Fibroblast of lung (primary cell): ENCODE results near the gene HRC.

ENCODE experiments used
- EZH2 ChIP-seq: IDR thresholded peaks from 2 replicates; pipeline ENCODE4 v1.5.1; 2012; ENCODE audit warnings: low read length, control low read depth, mild to moderate bottlenecking; ENCODE audit errors: missing control alignments
- TF ChIP-seq, protein P1 (sequence below), 2 donors: IDR thresholded peaks in 1 of 2; conservative IDR thresholded peaks in 1 of 2; 1 replicate in 1 of 2; 2 replicates in 1 of 2; pipeline ENCODE4 v1.5.1; 2011 to 2012; ENCODE audit warnings: low read length in 2 of 2, control low read depth in 1 of 2, inconsistent platforms in 1 of 2, low read depth in 1 of 2, mild to moderate bottlenecking in 1 of 2

DNA sequence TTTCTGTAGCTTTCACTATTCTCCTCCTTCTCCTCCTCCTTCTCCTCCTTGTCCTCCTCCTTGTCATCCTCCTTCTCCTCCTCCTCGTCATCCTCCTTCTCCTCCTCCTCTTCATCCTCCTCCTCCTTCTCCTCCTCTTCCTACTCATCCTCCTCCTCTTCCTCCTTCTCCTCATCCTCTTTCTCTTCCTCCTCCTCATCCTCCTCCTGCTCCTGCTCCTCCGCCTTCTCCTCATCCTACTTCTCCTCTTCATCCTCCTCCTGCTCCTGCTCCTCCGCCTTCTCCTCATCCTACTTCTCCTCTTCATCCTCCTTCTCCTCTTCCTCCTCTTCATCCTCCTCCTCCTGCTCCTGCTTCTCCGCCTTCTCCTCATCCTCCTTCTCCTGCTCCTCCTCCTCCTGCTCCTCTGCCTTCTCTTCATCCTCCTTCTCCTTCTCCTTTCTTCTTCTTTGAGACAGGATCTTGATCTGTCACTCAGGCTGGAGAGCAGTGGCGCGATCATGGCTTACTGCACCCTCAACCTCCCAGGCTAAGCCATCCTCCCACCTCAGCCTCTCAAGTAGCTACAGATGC, 38.7 kb upstream of the HRC start:
- TF ChIP-seq, protein P1, sequence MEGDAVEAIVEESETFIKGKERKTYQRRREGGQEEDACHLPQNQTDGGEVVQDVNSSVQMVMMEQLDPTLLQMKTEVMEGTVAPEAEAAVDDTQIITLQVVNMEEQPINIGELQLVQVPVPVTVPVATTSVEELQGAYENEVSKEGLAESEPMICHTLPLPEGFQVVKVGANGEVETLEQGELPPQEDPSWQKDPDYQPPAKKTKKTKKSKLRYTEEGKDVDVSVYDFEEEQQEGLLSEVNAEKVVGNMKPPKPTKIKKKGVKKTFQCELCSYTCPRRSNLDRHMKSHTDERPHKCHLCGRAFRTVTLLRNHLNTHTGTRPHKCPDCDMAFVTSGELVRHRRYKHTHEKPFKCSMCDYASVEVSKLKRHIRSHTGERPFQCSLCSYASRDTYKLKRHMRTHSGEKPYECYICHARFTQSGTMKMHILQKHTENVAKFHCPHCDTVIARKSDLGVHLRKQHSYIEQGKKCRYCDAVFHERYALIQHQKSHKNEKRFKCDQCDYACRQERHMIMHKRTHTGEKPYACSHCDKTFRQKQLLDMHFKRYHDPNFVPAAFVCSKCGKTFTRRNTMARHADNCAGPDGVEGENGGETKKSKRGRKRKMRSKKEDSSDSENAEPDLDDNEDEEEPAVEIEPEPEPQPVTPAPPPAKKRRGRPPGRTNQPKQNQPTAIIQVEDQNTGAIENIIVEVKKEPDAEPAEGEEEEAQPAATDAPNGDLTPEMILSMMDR (conservative IDR thresholded peaks at IDR 0.05 in 1 of 2, IDR thresholded peaks at IDR 0.05 in 1 of 2; ENCODE audit: low read depth in 1 of 2, low read length in 2 of 2), result no peak
- no peak for TF ChIP-seq EZH2
